Smooth muscle cell (in vitro differentiated cells): ENCODE results near the gene VANGL1. TPM values are rescaled to one million over a fixed set of nuclear protein-coding genes. Genes with fewer than 3 reads are reported as not detected.

Experiments
- DNase-seq: peaks from one replicate; lab custom pipeline; 2025; ENCODE audit not compliant: unreplicated experiment; lab: John Stamatoyannopoulos, UW
- H2AFZ ChIP-seq: fragments of 200-600 bp; sonication (generic); 2 replicates; pipeline ENCODE4 v1.6.0; 2016; ENCODE audit warnings: antibody characterized with exemption, low read depth, mild to moderate bottlenecking
- H3F3A ChIP-seq: fragments of 200-600 bp; sonication (generic); 2 replicates; pipeline ENCODE4 v1.6.0; 2017; ENCODE audit warnings: antibody characterized with exemption, low read depth
- H3K27ac ChIP-seq: fragments of 200-600 bp; sonication (generic); 2 replicates; pipeline ENCODE4 v1.5.1; 2016; ENCODE audit warnings: low read depth, mild to moderate bottlenecking
- H3K27me3 ChIP-seq: fragments of 200-600 bp; sonication (generic); 2 replicates; pipeline ENCODE4 v1.6.1; 2016; ENCODE audit warnings: low read depth, mild to moderate bottlenecking
- H3K36me3 ChIP-seq: fragments of 200-600 bp; sonication (generic); 2 replicates; pipeline ENCODE4 v1.5.1; 2016; ENCODE audit warnings: low read depth
- H3K4me1 ChIP-seq: fragments of 200-600 bp; sonication (generic); 2 replicates; pipeline ENCODE4 v1.5.1; 2016; ENCODE audit warnings: low read depth
- H3K4me2 ChIP-seq: fragments of 200-600 bp; sonication (generic); 2 replicates; pipeline ENCODE4 v1.6.0; 2016; ENCODE audit warnings: mild to moderate bottlenecking
- H3K4me3 ChIP-seq: fragments of 200-600 bp; sonication (generic); 2 replicates; pipeline ENCODE4 v1.5.1; 2016; ENCODE audit warnings: mild to moderate bottlenecking
- H3K79me2 ChIP-seq: fragments of 200-600 bp; sonication (generic); 2 replicates; pipeline ENCODE4 v1.6.0; 2016; ENCODE audit warnings: low read depth, mild to moderate bottlenecking
- H3K9ac ChIP-seq: fragments of 200-600 bp; sonication (generic); 2 replicates; pipeline ENCODE4 v1.6.0; 2016; ENCODE audit warnings: low read depth
- H3K9me3 ChIP-seq: fragments of 200-600 bp; sonication (generic); replicated peaks from 2 replicates; pipeline ENCODE4 v1.5.1; 2016; ENCODE audit warnings: low read depth
- H4K20me1 ChIP-seq: fragments of 200-600 bp; sonication (generic); 2 replicates; pipeline ENCODE4 v1.6.0; 2016; ENCODE audit warnings: low read depth
- WGBS: methylation state at CpG from one replicate; pipeline ENCODE4 v1.1.7; 2016; ENCODE audit warnings: low lambda C conversion rate; 5-methylcytosine and 5-hydroxymethylcytosine counted together
- polyA plus RNA-seq: library from polyadenylated mRNA; unstranded; fragments of >200 nt; fragmentation: Nextera tagmentation; extraction: Ambion mirVana; gene quantifications from 2 replicates; pipeline ENCODE4 v1.2.1, GENCODE V29; 2016
- total RNA-seq: library from RNA; depleted of rRNA; stranded (reverse); fragments of >200 nt; gene quantifications from 2 replicates; pipeline ENCODE4 v1.2.3, GENCODE V29; 2014
- TF ChIP-seq, protein P1 (sequence below): fragments of 200-600 bp; sonication (generic); IDR thresholded peaks from 2 replicates; pipeline ENCODE4 v1.5.1; 2017; ENCODE audit warnings: borderline replicate concordance, mild to moderate bottlenecking, antibody characterized with exemption; ENCODE audit not compliant: insufficient read depth, poor library complexity, severe bottlenecking

VANGL1 gene
- total and polyA plus RNA-seq, 2 experiments from 2014 or later = 5.5 to 12.2 TPM

DNA sequence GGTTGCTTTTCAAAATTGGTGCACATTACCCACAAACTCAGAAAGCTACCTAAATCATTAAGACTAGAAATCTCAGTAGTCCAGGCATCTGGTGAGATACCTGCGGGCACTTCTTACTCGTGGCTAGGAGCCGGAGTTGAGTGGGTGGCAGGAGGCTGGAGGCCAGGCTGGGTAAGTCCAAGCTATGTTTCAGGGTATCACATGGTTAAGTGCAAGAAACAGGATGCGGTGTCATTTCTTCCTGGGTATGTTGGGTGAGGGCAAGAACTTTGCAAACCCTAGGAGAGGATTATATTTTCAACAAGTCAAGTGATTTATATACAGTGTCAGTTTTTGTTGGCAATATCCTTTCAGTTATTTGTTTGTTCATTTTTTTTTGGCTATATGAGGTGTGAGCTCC is 41.0 kb downstream of the VANGL1 start:
- Histone ChIP-seq H3K4me2 (no peak overlapping the region), H4K20me1 (no peaks in the 10 kb centered on the region), H3K27me3 (no peaks in the 10 kb centered on the region), H2AFZ (no peak overlapping the region), H3K4me1 (no peaks in the 10 kb centered on the region), H3K9me3 (no peaks in the 10 kb centered on the region), H3K36me3 (no peaks in the 10 kb centered on the region), H3K9ac (no peak overlapping the region), H3K79me2 (no peaks in the 10 kb centered on the region), H3K27ac (no peak overlapping the region), H3F3A (no peaks in the 10 kb centered on the region), H3K4me3 (no peak overlapping the region)
- WGBS = 95% methylated on average over 4 of the region's 4 CpGs
- TF ChIP-seq, protein P1, sequence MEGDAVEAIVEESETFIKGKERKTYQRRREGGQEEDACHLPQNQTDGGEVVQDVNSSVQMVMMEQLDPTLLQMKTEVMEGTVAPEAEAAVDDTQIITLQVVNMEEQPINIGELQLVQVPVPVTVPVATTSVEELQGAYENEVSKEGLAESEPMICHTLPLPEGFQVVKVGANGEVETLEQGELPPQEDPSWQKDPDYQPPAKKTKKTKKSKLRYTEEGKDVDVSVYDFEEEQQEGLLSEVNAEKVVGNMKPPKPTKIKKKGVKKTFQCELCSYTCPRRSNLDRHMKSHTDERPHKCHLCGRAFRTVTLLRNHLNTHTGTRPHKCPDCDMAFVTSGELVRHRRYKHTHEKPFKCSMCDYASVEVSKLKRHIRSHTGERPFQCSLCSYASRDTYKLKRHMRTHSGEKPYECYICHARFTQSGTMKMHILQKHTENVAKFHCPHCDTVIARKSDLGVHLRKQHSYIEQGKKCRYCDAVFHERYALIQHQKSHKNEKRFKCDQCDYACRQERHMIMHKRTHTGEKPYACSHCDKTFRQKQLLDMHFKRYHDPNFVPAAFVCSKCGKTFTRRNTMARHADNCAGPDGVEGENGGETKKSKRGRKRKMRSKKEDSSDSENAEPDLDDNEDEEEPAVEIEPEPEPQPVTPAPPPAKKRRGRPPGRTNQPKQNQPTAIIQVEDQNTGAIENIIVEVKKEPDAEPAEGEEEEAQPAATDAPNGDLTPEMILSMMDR = no peak
- DNase-seq = no peak

DNA sequence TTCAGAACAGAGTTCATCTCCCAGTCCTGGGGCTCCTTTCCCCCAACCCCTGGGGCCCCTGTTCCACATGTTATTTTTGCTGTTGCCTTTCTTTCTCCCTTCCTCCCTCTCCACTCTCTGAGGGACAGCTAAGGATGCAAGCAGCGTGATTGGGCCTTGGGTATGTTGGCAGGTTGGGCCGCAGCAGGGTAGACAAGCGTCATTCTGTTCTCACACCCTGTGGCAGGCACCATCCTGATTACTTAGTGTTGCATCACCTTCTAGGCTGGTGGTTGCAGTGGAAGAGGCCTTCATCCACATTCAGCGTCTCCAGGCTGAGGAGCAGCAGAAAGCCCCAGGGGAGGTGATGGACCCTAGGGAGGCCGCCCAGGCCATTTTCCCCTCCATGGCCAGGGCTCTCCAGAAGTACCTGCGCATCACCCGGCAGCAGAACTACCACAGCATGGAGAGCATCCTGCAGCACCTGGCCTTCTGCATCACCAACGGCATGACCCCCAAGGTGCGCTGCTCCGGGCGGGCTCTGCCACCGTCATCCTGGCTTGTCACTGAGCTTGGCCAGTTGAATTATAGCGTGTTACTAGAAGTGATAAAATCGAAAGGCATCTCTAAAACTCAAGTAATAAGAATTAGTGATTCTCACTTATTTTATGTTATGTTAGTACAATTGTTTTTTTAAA is 43.4 kb downstream of the VANGL1 start:
- H4K20me1 ChIP-seq = no peaks in the 10 kb centered on the region

DNA sequence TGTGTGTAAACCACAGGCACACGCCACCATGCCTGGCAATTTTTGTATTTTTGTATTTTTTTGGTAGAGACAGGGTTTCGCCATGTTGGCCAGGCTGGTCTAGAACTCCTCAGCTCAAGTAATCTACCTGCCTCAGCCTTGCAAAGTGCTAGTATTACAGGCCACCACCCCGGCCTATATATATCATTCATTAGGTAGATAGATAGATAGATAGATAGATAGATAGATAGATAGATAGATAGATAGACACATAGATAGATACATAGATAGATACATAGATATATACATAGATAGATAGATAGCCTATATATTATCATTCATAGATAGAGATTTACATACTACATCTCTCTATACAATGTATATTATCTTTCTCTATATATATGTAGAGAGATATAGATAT is 46.0 kb downstream of the VANGL1 start:
- Histone ChIP-seq H3K36me3 (no peaks in the 10 kb centered on the region), H3K9me3 (no peaks in the 10 kb centered on the region), H4K20me1 (no peaks in the 10 kb centered on the region), H3K79me2 (no peaks in the 10 kb centered on the region), H3K9ac (no peak overlapping the region), H3K4me2 (no peak overlapping the region), H3K27ac (no peak overlapping the region), H3K27me3 (no peaks in the 10 kb centered on the region), H3F3A (no peaks in the 10 kb centered on the region), H3K4me1 (no peaks in the 10 kb centered on the region), H2AFZ (no peak overlapping the region), H3K4me3 (no peak overlapping the region)
- WGBS = 99% methylated on average over 3 of the region's 3 CpGs
- no peak for DNase-seq
- TF ChIP-seq, protein P1 = no peak

More for the DNA sequence above, 43.4 kb downstream of the VANGL1 start:
- no peak overlapping the region for H3K27ac ChIP-seq
- H3K4me2 ChIP-seq = no peak overlapping the region
- H3F3A ChIP-seq = no peaks in the 10 kb centered on the region
- H3K4me3 ChIP-seq = no peak overlapping the region
- no peaks in the 10 kb centered on the region for H3K9me3 ChIP-seq
- no peaks in the 10 kb centered on the region for H3K36me3 ChIP-seq
- no peak for DNase-seq
- no peak overlapping the region for H3K9ac ChIP-seq
- H3K27me3 ChIP-seq = no peaks in the 10 kb centered on the region
- no peaks in the 10 kb centered on the region for H3K4me1 ChIP-seq
- WGBS = 96% methylated on average over 14 of the region's 14 CpGs
- H2AFZ ChIP-seq = no peak overlapping the region
- TF ChIP-seq, protein P1 = no peak
- H3K79me2 ChIP-seq = no peaks in the 10 kb centered on the region

DNA sequence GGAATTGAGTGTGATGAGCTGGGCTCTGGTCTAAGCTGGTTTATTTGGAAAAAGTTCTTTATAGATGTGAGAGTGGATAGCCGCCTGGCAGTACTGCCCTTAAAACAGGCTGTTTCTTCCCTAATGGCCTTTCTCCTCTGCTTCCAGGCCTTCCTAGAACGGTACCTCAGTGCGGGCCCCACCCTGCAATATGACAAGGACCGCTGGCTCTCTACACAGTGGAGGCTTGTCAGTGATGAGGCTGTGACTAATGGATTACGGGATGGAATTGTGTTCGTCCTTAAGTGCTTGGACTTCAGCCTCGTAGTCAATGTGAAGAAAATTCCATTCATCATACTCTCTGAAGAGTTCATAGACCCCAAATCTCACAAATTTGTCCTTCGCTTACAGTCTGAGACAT is 49.2 kb downstream of the VANGL1 start:
- Histone ChIP-seq H3K27me3 (no peaks in the 10 kb centered on the region), H3K36me3 (no peaks in the 10 kb centered on the region), H2AFZ (no peak overlapping the region), H3K9ac (no peak overlapping the region), H3K9me3 (no peaks in the 10 kb centered on the region), H3K79me2 (no peaks in the 10 kb centered on the region), H3F3A (no peaks in the 10 kb centered on the region), H3K4me1 (no peaks in the 10 kb centered on the region), H3K27ac (no peak overlapping the region), H4K20me1 (no peaks in the 10 kb centered on the region), H3K4me3 (no peak overlapping the region), H3K4me2 (no peak overlapping the region)
- TF ChIP-seq, protein P1 = no peak
- 96% methylated on average over 8 of the region's 8 CpGs for WGBS
- no peak for DNase-seq
